Measurements from ENCODE around the gene CRYAB. TPM values are rescaled to one million over a fixed set of nuclear protein-coding genes. Genes with fewer than 3 reads are reported as not detected.

Gene CRYAB
- total and polyA plus RNA-seq, 3 donors from 2014 or later: 18.4 to 116 (median 20.6) TPM

DNA sequence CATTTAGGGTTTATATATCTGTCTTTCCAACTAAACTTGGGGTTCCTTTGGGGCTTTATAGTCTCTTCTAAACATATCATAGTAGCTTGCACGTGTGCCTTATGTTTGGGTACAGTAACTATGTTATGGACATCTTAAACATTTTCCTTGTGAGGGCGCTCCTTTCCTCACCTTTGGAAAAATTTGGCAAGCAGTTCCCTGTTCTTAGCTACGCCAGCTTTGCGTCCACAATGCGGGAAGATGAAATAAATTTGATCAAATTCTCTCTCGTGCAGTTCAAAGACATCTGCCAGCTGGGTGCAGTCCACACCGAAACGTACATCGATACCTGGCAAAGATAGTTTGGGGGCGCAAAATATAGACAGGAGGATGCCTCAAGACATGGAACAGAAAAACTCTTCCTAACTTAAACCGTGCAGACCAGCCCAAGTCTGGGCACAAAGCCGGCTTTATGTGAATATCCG is 33.2 kb downstream of the CRYAB start:
- Histone ChIP-seq H3K27me3 (no peaks in the 10 kb centered on the region), H3K27ac (peak overlapping the region; percentile 96 to 98), H3K9me3 (no peaks in the 10 kb centered on the region), H3K36me3 (ENCODE audit: low read depth, missing control alignments) (no peaks in the 10 kb centered on the region), H3K4me3 (peak overlapping the region; percentile 73 to 77), H3K4me1 (peaks cover 4% of the 10 kb centered on the region)
- TF ChIP-seq POLR2A (IDR thresholded peaks at IDR 0.05): no peak
- TF ChIP-seq, protein P1, sequence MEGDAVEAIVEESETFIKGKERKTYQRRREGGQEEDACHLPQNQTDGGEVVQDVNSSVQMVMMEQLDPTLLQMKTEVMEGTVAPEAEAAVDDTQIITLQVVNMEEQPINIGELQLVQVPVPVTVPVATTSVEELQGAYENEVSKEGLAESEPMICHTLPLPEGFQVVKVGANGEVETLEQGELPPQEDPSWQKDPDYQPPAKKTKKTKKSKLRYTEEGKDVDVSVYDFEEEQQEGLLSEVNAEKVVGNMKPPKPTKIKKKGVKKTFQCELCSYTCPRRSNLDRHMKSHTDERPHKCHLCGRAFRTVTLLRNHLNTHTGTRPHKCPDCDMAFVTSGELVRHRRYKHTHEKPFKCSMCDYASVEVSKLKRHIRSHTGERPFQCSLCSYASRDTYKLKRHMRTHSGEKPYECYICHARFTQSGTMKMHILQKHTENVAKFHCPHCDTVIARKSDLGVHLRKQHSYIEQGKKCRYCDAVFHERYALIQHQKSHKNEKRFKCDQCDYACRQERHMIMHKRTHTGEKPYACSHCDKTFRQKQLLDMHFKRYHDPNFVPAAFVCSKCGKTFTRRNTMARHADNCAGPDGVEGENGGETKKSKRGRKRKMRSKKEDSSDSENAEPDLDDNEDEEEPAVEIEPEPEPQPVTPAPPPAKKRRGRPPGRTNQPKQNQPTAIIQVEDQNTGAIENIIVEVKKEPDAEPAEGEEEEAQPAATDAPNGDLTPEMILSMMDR (IDR thresholded peaks at IDR 0.05): no peak
- WGBS, 2 donors: 0 to 1% methylated on average over 13 of the region's 13 CpGs
- intact Hi-C loops (cut with DNase I; ENCODE audit: low total_unique reads): no loop called here
- DNase-seq: no peak

- peak overlapping the region; percentile 94 to 97 for H3K4me3 ChIP-seq
- H3K9me3 ChIP-seq: no peaks in the 10 kb centered on the region
- H3K36me3 ChIP-seq (ENCODE audit: low read depth, missing control alignments): no peaks in the 10 kb centered on the region
- H3K27ac ChIP-seq: peak overlapping the region; percentile 90 to 92
- no peaks in the 10 kb centered on the region for H3K27me3 ChIP-seq
- DNase-seq: no peak
- WGBS, 2 donors: 46 to 55% methylated on average over 5 of the region's 5 CpGs
- intact Hi-C loops (cut with DNase I; ENCODE audit: low total_unique reads): no loop called here
- peaks cover 7% of the 10 kb centered on the region for H3K4me1 ChIP-seq
- no peak for TF ChIP-seq POLR2A (IDR thresholded peaks at IDR 0.05)
- TF ChIP-seq, protein P1 (IDR thresholded peaks at IDR 0.05): no peak
Measured at GRCh38 chr11:111871693-111872161, 39.8 kb downstream of the CRYAB start.

- H3K36me3 ChIP-seq (ENCODE audit: low read depth, missing control alignments): no peaks in the 10 kb centered on the region
- intact Hi-C loops (cut with DNase I; ENCODE audit: low total_unique reads): no loop called here
- 0 to 1% methylated on average over 16 to 51 of the region's 51 CpGs for WGBS, 2 donors
- peak; percentile 88 for DNase-seq
- peak within 1 kb of the TSS; percentile 94 to 97 for H3K4me3 ChIP-seq
- TF ChIP-seq, protein P1 (IDR thresholded peaks at IDR 0.05): peak; percentile 18 to 44 (median 21)
- TF ChIP-seq POLR2A (IDR thresholded peaks at IDR 0.05): no peak
- H3K4me1 ChIP-seq: peaks cover 7% of the 10 kb centered on the region
- no peaks in the 10 kb centered on the region for H3K9me3 ChIP-seq
- no peaks in the 10 kb centered on the region for H3K27me3 ChIP-seq
- H3K27ac ChIP-seq: peak within 1 kb of the TSS; percentile 90 to 92
Measured at GRCh38 chr11:111870886-111871692, 40.5 kb downstream of the CRYAB start, which contains the start of gene ALG9. Gene ALG9 (minus strand): TSS chr11:111871581. CDS start chr11:111871482, 99 bp downstream.

GRCh38 chr11:111870522-111870885 is 41.1 kb downstream of the CRYAB start:
- intact Hi-C loops (cut with DNase I; ENCODE audit: low total_unique reads): no loop called here
- TF ChIP-seq POLR2A (IDR thresholded peaks at IDR 0.05): no peak
- TF ChIP-seq, protein P1 (IDR thresholded peaks at IDR 0.05): no peak
- DNase-seq: no peak

More at GRCh38 chr11:111870522-111870885, 41.1 kb downstream of the CRYAB start:
- peaks cover 7% of the 10 kb centered on the region for H3K4me1 ChIP-seq
- H3K27me3 ChIP-seq: no peaks in the 10 kb centered on the region
- H3K4me3 ChIP-seq: peak overlapping the region; percentile 94 to 97
- no peaks in the 10 kb centered on the region for H3K9me3 ChIP-seq
- H3K27ac ChIP-seq: peak overlapping the region in 1 of 2 donors; percentile 92
- no peaks in the 10 kb centered on the region for H3K36me3 ChIP-seq (ENCODE audit: low read depth, missing control alignments)

Measured in testis (tissue), 3 donors.